Sciatic nerve (tissue), 2 donors: Measurements from ENCODE around the gene PDXDC1. TPM values are rescaled to one million over a fixed set of nuclear protein-coding genes. Genes with fewer than 3 reads are reported as not detected.
"Not testable (repeated sequence)": the region's sequence is repeated elsewhere in the genome, so short reads cannot be mapped to it uniquely, and the experiment has no call there.

ENCODE experiments used
- ATAC-seq: fragments of 200-7000 bp; cut with Tn5 transposase; one replicate; pipeline ENCODE4 v1.9.1; 2020; ENCODE audit warnings: mild to moderate bottlenecking, moderate library complexity
- DNase-seq: peaks from one replicate; pipeline ENCODE4 v3.0.0-alpha.2; 2020; ENCODE audit warnings: low spot score
- intact Hi-C: fragments of 100-400 bp; cut with DNase I; formaldehyde crosslinking; loops from one replicate; pipeline ENCODE4 v1.14.2; 2022
- total RNA-seq: library from RNA; stranded (reverse); fragmentation: NEBNext Ultra II Directional; extraction: Animal tissue kit (Norgen Biotek cat#: 25700); gene quantifications from one replicate; pipeline ENCODE4 v1.2.1, GENCODE V29; 2021
- donor health status: DM: no; HTN: no; CAD: no.
- donor health status: DM: no; HTN: no; CAD: no.

The PDXDC1 gene
- total RNA-seq, 1 donor from 2014 or later = 58.6 TPM

DNA sequence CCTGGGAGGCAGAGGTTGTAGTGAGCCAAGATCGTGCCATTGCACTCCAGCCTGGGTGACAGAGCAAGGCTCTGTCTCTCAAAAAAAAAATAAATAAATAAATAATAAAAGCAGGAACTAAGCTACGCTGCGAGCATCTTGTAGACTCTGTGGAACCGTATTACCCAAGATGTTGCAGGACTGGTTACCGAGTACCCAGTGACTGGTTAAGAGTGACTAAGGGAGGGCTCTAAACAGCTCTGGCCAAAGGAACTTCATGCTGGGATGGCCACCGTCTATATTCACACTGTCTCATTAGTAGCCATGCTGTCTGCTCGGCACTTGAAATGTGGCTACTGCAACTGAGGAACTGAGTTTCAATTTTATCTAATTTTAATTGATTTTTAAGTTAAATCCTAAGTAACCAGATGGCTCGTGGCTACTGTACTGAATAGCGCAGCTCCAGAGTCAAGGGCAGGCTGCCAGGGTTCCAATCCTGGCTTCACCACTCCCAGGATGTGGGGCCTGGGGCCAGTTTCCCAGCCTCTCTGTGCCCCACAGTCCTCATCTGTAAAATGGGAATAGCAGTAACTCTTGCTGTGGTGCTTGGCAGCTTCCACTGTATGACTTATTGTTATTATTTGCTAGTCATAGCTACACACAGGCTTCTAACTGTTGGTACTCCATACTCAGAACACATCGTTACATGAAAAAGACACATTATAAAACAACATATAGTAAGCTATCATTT is 78.1 kb downstream of the PDXDC1 start:
- intact Hi-C loops = no loop called here
- no peak for ATAC-seq

DNA sequence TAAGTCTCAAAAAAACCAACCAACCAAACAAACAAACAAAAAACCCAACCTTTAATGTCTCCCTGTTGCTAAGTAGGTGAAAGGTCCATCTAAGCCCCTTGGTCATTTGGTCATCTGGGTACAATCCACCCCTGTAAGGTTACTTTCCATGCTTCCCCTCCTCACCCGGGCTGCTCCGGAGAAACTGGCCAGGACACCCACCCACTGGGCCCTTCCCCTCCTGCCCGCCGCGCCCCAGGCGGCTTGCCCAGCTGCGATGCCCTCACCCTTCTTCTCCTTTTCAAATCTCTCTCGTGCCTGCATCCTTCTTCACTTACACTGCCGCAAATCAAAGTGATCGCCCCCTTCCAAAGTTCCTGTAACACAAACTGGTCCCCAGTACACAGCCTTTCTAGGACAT is 79.1 kb downstream of the PDXDC1 start:
- DNase-seq (no peak), ATAC-seq (no peak)
- intact Hi-C loops = no loop called here

More for the DNA sequence above, 78.1 kb downstream of the PDXDC1 start:
- DNase-seq = no peak

GRCh38 chr16:15054357-15055140 is 79.7 kb downstream of the PDXDC1 start:
- intact Hi-C loops = no loop called here
- ATAC-seq (no peak), DNase-seq (no peak)

- peak; percentile 27 for ATAC-seq
- intact Hi-C loops = no loop called here
- DNase-seq = peak; percentile 80
Measured at GRCh38 chr16:15055141-15056053, 80.6 kb downstream of the PDXDC1 start.

DNA sequence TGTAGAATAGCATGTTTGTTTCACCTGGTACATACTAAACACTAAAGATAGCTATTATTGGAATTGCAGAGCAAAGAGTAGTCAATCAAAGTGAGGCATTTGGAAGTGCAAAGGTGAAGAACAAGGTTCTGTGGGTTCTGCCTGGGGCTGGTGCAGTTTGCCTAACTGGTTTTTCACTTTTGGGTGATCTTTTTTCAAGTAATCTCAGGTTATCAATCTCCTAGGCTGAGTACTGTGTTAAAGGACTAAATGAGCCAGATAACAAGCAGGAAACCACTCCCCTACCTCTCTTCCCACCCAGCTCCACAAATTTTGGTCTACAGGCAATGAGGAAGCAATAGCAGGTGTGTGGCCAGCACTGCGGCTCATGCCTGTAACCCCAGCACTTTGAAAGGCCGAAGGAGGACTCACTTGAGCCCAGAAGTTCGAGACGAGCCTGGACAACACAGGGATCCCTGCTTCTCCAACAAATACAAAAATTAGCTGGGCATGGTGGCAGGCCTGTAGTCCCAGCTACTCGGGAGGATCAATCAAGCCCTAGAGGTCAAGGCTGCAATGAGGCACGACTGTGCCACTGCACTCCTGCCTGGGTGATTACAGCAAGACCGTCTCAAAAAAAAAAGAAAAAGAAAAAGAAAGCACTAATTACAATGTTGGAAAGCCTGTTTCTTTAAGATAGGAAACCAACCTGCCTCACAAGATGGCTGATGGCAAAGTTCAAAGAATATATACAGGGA is 83.0 kb downstream of the PDXDC1 start:
- intact Hi-C loops = no loop called here
- ATAC-seq = no peak
- no peak for DNase-seq

GRCh38 chr16:15059324-15059723 is 84.5 kb downstream of the PDXDC1 start:
- DNase-seq (no peak), ATAC-seq (no peak)
- intact Hi-C loops = no loop called here

- ATAC-seq, intact Hi-C loops, DNase-seq: not testable (repeated sequence)
Measured at GRCh38 chr16:15062085-15062810, 87.4 kb downstream of the PDXDC1 start.

- ATAC-seq, DNase-seq, intact Hi-C loops: not testable (repeated sequence)
Measured at GRCh38 chr16:15065961-15066360, 91.1 kb downstream of the PDXDC1 start.

GRCh38 chr16:15066690-15067089 is 91.9 kb downstream of the PDXDC1 start:
- intact Hi-C loops, ATAC-seq, DNase-seq: not testable (repeated sequence)

GRCh38 chr16:15071013-15071412 is 96.2 kb downstream of the PDXDC1 start:
- ATAC-seq, DNase-seq, intact Hi-C loops: not testable (repeated sequence)

DNA sequence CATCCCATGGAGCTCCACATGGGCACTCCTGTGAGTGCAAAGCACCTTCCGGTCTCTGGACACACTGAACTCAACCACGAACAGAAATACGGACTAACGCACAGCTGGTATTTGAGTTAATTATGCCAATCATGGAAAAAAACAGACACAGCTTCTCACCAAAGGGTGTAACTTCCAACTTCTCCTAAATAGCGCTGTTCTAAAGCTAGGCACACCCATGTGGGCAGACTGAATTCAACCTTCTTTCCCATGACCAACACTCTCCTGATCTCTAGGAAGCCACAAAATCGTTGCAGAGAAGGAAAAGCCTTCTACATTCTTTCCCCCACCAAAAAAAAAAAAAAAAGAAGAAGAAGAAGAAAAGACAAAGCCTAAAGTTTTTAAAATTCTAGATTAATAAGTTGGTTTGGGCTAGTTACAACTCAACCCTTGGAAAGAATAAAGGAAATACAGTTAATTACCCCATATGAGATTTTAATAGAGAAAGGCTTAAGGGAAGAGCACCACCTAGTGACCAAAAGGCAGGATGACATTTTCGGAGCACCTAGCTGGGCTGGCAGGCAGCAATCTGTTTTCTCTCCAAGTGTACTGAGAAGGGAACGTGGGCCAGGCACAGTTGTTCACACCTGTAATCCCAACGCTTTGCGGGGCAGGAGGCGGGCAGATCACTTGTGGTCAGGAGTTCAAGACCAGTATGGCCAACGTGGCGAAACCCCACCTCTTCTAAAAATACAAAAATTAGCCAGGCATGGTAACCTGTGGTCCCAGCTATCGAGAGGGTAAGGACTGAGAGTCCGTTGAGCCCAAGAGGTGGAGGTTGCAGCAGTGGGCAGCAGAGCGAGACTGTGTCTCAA is 97.3 kb downstream of the PDXDC1 start:
- DNase-seq, intact Hi-C loops: not testable (repeated sequence)
- ATAC-seq = peak; percentile 87

- intact Hi-C loops = no loop called here
- DNase-seq = no peak
- ATAC-seq = no peak
Measured at GRCh38 chr16:15073101-15073500, 98.3 kb downstream of the PDXDC1 start.

DNA sequence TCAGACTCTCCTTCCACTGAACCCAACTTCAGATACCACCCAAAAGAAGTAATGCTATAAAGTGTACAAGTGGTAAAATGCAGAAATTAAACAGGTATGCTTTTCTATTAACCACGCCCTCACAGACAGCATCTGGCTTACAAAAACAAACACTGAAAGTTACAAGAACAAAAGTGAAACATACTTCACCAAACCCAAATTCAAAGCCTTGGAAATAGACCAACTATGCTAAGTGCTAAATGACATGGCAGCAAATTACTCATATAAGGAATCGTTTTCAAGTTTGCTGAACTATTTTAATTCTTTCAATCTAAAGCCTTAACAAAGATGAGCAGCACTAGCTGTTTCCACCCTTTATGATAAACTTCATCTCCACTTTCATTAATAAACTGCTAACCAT is 101.3 kb downstream of the PDXDC1 start:
- DNase-seq, ATAC-seq, intact Hi-C loops: not testable (repeated sequence)

DNA sequence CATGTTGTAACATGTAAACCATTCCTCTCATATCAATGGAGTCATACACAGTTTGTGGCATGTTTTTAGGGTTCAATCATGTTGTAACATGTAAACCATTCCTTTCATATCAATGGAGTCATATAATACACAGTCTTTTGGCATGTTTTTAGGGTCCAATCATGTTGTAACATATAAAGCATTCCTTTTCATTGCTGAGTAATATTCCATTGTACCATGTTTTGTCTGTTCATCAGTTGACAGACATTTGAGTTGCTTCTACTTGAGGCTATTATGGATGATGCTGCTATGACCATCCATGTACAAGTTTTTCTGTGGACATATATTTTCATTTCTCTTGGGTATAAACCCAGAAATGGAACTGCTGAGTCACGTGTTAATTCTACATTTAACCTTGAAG is 106.1 kb downstream of the PDXDC1 start:
- intact Hi-C loops, ATAC-seq, DNase-seq: not testable (repeated sequence)

DNA sequence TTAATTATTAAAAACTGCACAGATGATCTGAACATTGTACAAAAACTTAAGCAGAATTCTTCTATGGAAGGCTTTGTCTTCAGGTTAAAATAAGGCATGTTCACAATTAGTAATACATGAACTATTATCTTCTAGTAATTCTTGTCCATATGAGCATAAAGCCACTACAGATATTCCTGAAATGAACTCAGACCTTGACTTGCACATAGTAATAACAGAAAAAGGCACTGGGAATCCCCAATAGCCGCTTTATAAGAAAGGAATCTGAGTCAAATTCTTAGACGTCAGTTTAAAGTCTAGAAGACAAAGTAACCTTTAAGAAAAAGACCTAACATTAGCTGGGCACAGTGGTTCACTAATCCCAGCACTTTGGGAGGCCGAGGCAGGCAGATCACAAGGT is 108.0 kb downstream of the PDXDC1 start:
- not testable (repeated sequence) for ATAC-seq

GRCh38 chr16:15090663-15091269 is 115.9 kb downstream of the PDXDC1 start:
- DNase-seq, ATAC-seq, intact Hi-C loops: not testable (repeated sequence)

More for the DNA sequence above, 108.0 kb downstream of the PDXDC1 start:
- DNase-seq, intact Hi-C loops: not testable (repeated sequence)
